ENCODE data around the gene CHST3. TPM values are rescaled to one million over a fixed set of nuclear protein-coding genes. Genes with fewer than 3 reads are reported as not detected.

Gene CHST3
- total RNA-seq, 1 experiment from 2014 or later: 10.0 TPM

DNA sequence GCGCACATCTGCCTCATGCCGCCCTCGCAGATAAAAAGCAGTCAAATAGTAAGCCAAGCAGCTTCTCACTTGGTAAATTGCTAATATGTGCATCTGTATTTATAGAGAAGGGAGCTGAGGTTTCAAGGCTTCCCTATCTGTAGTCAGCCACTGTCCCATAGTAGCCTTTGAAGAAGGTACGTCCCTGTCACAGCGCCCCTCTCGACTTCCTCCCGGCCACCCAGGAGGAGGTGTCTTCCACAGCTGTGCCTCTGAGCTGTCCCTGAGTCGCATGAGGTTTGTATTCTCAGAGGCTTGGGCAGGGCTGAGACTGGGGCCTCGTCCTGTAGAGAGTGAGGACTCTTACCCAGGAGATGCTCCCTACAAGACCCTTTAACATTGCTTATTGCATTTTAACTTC, 75.2 kb downstream of the CHST3 start:
- no peak overlapping the region for H3K27ac ChIP-seq (ENCODE audit: low read depth, low read length, poor library complexity, severe bottlenecking)
- H3K4me3 ChIP-seq (ENCODE audit: low read depth, low read length, poor library complexity, severe bottlenecking): no peak overlapping the region
- no peak for TF ChIP-seq EZH2 (IDR thresholded peaks at IDR 0.05; ENCODE audit: borderline replicate concordance, low read depth, low read length, poor library complexity, severe bottlenecking)
- TF ChIP-seq, protein P1, sequence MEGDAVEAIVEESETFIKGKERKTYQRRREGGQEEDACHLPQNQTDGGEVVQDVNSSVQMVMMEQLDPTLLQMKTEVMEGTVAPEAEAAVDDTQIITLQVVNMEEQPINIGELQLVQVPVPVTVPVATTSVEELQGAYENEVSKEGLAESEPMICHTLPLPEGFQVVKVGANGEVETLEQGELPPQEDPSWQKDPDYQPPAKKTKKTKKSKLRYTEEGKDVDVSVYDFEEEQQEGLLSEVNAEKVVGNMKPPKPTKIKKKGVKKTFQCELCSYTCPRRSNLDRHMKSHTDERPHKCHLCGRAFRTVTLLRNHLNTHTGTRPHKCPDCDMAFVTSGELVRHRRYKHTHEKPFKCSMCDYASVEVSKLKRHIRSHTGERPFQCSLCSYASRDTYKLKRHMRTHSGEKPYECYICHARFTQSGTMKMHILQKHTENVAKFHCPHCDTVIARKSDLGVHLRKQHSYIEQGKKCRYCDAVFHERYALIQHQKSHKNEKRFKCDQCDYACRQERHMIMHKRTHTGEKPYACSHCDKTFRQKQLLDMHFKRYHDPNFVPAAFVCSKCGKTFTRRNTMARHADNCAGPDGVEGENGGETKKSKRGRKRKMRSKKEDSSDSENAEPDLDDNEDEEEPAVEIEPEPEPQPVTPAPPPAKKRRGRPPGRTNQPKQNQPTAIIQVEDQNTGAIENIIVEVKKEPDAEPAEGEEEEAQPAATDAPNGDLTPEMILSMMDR (conservative IDR thresholded peaks at IDR 0.05; ENCODE audit: low read depth, low read length): no peak
- ChIA-PET CTCF (no interaction called here), POLR2A (ENCODE audit: low non-redundant PET) (no interaction called here)
- no peaks in the 10 kb centered on the region for H3K9me3 ChIP-seq (ENCODE audit: low read depth, low read length, poor library complexity, severe bottlenecking)
- intact Hi-C loops (cut with micrococcal nuclease; ENCODE audit: unreplicated experiment): no loop called here
- H3K4me1 ChIP-seq (ENCODE audit: insufficient read depth, low read length, poor library complexity, severe bottlenecking): no peaks in the 10 kb centered on the region
- H3K36me3 ChIP-seq (ENCODE audit: insufficient read depth, low read length, poor library complexity, severe bottlenecking): no peaks in the 10 kb centered on the region
- no peaks in the 10 kb centered on the region for H3K27me3 ChIP-seq (replicated peaks; ENCODE audit: insufficient read depth, low read depth, low read length, poor library complexity)
- DNase-seq (ENCODE audit: low spot score): no peak
- BruUV-seq (replicated peaks): no TSS peak

DNA sequence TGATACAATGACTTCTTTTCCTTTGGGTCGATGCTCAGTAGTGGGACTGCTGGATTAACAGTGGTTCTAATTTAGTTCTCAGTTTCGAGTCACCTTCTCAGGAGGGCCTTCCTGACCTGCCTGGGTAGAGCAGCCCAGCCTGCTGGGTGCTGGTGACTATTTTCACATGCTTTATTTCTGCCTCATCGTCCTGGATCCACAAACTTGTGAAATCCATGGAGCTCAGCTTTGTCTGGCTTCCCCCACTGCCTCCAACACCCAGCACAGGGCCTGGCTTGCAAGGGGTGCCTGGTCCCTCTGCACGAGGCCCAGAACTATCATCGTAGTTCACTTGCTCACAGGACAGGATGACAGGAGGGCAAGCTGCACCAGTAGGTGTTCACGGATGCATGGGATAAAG, 77.3 kb downstream of the CHST3 start:
- TF ChIP-seq, protein P1 (conservative IDR thresholded peaks at IDR 0.05; ENCODE audit: low read depth, low read length): no peak
- no peak for TF ChIP-seq EZH2 (IDR thresholded peaks at IDR 0.05; ENCODE audit: borderline replicate concordance, low read depth, low read length, poor library complexity, severe bottlenecking)
- Histone ChIP-seq H3K27me3 (replicated peaks; ENCODE audit: insufficient read depth, low read depth, low read length, poor library complexity) (no peaks in the 10 kb centered on the region), H3K27ac (ENCODE audit: low read depth, low read length, poor library complexity, severe bottlenecking) (no peak overlapping the region), H3K4me1 (ENCODE audit: insufficient read depth, low read length, poor library complexity, severe bottlenecking) (no peaks in the 10 kb centered on the region), H3K4me3 (ENCODE audit: low read depth, low read length, poor library complexity, severe bottlenecking) (no peak overlapping the region), H3K36me3 (ENCODE audit: insufficient read depth, low read length, poor library complexity, severe bottlenecking) (no peaks in the 10 kb centered on the region), H3K9me3 (ENCODE audit: low read depth, low read length, poor library complexity, severe bottlenecking) (no peaks in the 10 kb centered on the region)
- intact Hi-C loops (cut with micrococcal nuclease; ENCODE audit: unreplicated experiment): loop anchor here (10.0 kb wide), 1 partner anchor 727 kb away; the partner anchor contains the start of gene SLC29A3
- no TSS peak for BruUV-seq (replicated peaks)
- CTCF ChIA-PET: interaction anchor here (0.6 kb wide), 1 partner anchor 17 kb away, joined by 3 read pairs; no protein-coding TSS in a partner anchor
- POLR2A ChIA-PET (ENCODE audit: low non-redundant PET): interaction anchor here (0.6 kb wide), 1 partner anchor 769 kb away, joined by 3 read pairs; no protein-coding TSS in a partner anchor
- no peak for DNase-seq (ENCODE audit: low spot score)

GRCh38 chr10:72043016-72043834, 79.0 kb downstream of the CHST3 start:
- no peak for DNase-seq (ENCODE audit: low spot score)
- H3K4me1 ChIP-seq (ENCODE audit: insufficient read depth, low read length, poor library complexity, severe bottlenecking): no peaks in the 10 kb centered on the region
- no peaks in the 10 kb centered on the region for H3K27me3 ChIP-seq (replicated peaks; ENCODE audit: insufficient read depth, low read depth, low read length, poor library complexity)
- intact Hi-C loops (cut with micrococcal nuclease; ENCODE audit: unreplicated experiment): loop anchor here (10.0 kb wide), 1 partner anchor 728 kb away; the partner anchor contains the start of gene SLC29A3
- POLR2A ChIA-PET (ENCODE audit: low non-redundant PET): interaction anchor here (0.7 kb wide), 1 partner anchor 671 kb away, joined by 3 read pairs; no protein-coding TSS in a partner anchor
- no peaks in the 10 kb centered on the region for H3K9me3 ChIP-seq (ENCODE audit: low read depth, low read length, poor library complexity, severe bottlenecking)
- no peaks in the 10 kb centered on the region for H3K36me3 ChIP-seq (ENCODE audit: insufficient read depth, low read length, poor library complexity, severe bottlenecking)
- TF ChIP-seq, protein P1 (conservative IDR thresholded peaks at IDR 0.05; ENCODE audit: low read depth, low read length): no peak
- TF ChIP-seq EZH2 (IDR thresholded peaks at IDR 0.05; ENCODE audit: borderline replicate concordance, low read depth, low read length, poor library complexity, severe bottlenecking): no peak
- CTCF ChIA-PET: no interaction called here
- no peak overlapping the region for H3K27ac ChIP-seq (ENCODE audit: low read depth, low read length, poor library complexity, severe bottlenecking)
- H3K4me3 ChIP-seq (ENCODE audit: low read depth, low read length, poor library complexity, severe bottlenecking): no peak overlapping the region
- no TSS peak for BruUV-seq (replicated peaks)

Measured in A673 (cell line).